GM12872 (cell line): ENCODE data around the gene FBXL17.

Experiments
- CTCF ChIP-seq: IDR thresholded peaks from 3 replicates; pipeline ENCODE4 v1.5.1; 2011; ENCODE audit warnings: low read depth, mild to moderate bottlenecking, low read length, moderate library complexity; ENCODE audit not compliant: insufficient read depth

FBXL17 gene

DNA sequence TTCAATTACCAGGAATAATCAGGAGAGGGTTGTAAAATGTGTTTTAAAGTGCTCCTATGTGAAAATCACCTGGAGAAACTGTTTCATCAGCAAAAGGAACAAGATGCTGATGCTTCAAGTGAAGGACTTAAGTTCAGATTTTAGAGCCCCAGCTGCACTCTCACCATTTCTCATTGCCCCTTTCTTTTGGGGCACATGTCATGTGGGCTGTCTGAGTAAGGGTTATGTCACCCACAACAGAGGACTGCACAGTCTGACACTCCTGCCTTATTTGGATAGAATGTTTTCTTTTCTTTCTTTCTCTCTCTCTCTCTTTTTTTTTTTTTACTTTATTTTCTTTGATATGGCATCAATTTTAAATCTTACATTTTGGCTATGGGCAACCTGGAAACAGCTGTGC lies 507.1 kb downstream of the FBXL17 start:
- TF ChIP-seq CTCF = no peak

DNA sequence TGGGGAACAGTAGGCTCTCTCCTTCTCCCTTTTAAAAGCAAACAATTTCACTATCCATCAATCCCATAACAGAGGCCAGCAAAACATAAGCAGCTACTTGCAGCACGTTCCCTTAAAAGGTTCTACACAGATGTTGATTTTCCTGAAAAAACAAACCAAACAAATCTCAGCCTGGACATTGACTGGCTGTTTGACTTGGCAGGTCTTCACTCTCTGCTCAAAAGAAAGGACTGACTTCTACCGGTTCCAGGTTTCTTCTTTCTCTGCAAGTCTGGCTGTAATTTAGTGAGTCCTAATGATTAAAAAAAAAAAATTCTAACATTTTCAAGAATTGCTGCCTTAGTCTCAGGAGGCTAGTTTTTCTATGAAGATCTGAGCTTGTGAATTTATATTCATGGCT lies 508.0 kb downstream of the FBXL17 start:
- no peak for TF ChIP-seq CTCF

GRCh38 chr5:107871023-107871422 lies 510.9 kb downstream of the FBXL17 start:
- no peak for TF ChIP-seq CTCF

DNA sequence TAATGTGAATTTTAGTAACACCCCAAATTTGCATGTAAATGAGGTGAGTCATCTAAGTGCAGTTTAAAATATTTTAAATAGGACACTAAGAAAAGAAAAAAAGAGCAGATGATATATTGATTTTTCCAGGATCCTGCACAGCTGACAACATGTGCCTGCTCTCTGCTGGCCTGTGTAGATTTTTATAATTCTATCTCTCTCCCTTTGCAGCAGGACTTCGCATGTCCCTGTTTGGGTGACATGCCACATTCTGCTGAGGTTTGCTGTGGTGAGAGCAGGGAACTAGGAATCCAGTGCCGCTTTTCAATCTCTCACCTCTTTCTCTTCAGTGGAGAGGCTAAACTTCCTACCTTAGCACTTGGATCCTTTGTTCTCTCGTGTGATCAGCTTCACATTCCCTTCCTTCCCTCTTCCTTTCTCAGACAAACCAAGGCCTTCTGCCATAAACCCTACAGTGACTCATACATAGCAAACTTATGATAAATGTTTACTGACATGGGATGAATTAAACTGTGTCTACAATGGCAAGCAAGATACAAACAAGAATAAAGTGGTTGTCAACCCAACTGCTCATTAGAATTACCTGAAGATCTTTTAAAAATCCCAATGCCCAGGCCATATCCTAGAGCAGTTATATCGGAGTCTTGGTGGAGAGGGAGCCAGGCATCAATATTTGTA lies 512.3 kb downstream of the FBXL17 start:
- TF ChIP-seq CTCF = no peak

GRCh38 chr5:107868650-107869409 lies 513.1 kb downstream of the FBXL17 start:
- no peak for TF ChIP-seq CTCF

GRCh38 chr5:107867266-107867665 lies 514.6 kb downstream of the FBXL17 start:
- no peak for TF ChIP-seq CTCF

GRCh38 chr5:107864793-107865192 lies 517.1 kb downstream of the FBXL17 start:
- TF ChIP-seq CTCF = no peak
